Left renal cortex interstitium (tissue), 4 donors: ENCODE measurements around the gene SORBS1. TPM values are rescaled to one million over a fixed set of nuclear protein-coding genes. Genes with fewer than 3 reads are reported as not detected.

ENCODE experiments used
- DNase-seq, 4 donors: peaks; one replicate each; pipeline ENCODE4 v3.0.0-alpha.2; 2013; ENCODE audit warnings: low read depth in 4 of 4, low spot score in 2 of 4, missing footprints in 1 of 4
- polyA plus RNA-seq, 4 donors: library from polyadenylated mRNA; unstranded; fragments of 120-200 nt; gene quantifications; one replicate each; pipeline ENCODE4 v1.2.1, GENCODE V29; 2013; ENCODE audit not compliant: insufficient read length in 4 of 4

The SORBS1 gene
- polyA plus RNA-seq, 4 donors: 26.1 to 37.8 (median 29.2) TPM

DNA sequence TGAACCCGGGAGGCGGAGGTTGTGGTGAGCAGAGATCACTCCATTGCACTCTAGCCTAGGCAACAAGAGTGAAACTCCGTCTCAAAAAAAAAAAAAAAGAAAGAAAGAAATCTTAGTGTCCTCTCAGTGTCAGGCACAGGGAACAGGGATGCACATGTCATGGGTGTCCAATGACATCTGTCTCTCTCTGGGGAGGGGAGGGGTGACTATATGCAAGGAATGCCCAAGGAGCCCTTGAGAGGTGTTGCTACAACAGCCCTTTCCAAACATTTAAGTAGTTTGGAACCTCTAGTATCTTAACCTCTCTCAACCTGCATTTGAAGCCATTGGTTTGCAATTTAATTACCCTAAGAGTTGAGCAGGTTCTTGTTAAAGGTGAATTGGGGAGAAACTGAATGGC, 299.2 kb downstream of the SORBS1 start:
- no peak for DNase-seq

Other genes starting within 250 kb of the SORBS1 start
- 10 to 100 TPM; 71.9 to 78.1 (median 77.2) TPM for gene ALDH18A1, start 95.3 kb upstream of the SORBS1 start, polyA plus RNA-seq
- gene TCTN3, start 132.6 kb upstream of the SORBS1 start, polyA plus RNA-seq: 10 to 100 TPM; 66.9 to 77.3 (median 73.4) TPM
- 10 to 100 TPM; 18.8 to 26.9 (median 22.6) TPM for gene ENTPD1, start 194.8 kb upstream of the SORBS1 start, polyA plus RNA-seq